HCT116 (cell line): ENCODE measurements around the gene EXOC4.

Source experiments
- CEBPB ChIP-seq: IDR thresholded peaks from 2 replicates; pipeline ENCODE4 v1.6.1; 2012; ENCODE audit warnings: low read depth
- EGR1 ChIP-seq: IDR thresholded peaks from 2 replicates; pipeline ENCODE4 v1.6.1; 2012; ENCODE audit warnings: low read depth
- ELF1 ChIP-seq: IDR thresholded peaks from 2 replicates; pipeline ENCODE4 v1.6.1; 2012; ENCODE audit warnings: low read depth, borderline replicate concordance
- EZH2 ChIP-seq: fragments of 200-600 bp; sonication (generic); IDR thresholded peaks from 2 replicates; pipeline ENCODE4 v1.6.1; 2017; ENCODE audit warnings: antibody characterized with exemption, mixed run types
- EZH2phosphoT487 ChIP-seq: fragments of 200-600 bp; IDR thresholded peaks from 2 replicates; pipeline ENCODE4 v1.6.1; 2018; ENCODE audit warnings: antibody characterized with exemption, borderline replicate concordance
- POLR2A ChIP-seq: IDR thresholded peaks from 2 replicates; pipeline ENCODE4 v1.7.0; 2011; ENCODE audit warnings: borderline replicate concordance; ENCODE audit not compliant: insufficient read depth, insufficient read length; ENCODE audit errors: extremely low read depth
- POLR2AphosphoS5 ChIP-seq: IDR thresholded peaks from 2 replicates; pipeline ENCODE4 v1.6.1; 2011; ENCODE audit warnings: mild to moderate bottlenecking, low read depth, low read length, moderate library complexity
- RAD21 ChIP-seq: IDR thresholded peaks from 2 replicates; pipeline ENCODE4 v1.6.1; 2012; ENCODE audit warnings: low read depth, mild to moderate bottlenecking
- SP1 ChIP-seq: IDR thresholded peaks from 2 replicates; pipeline ENCODE4 v1.6.1; 2012; ENCODE audit warnings: low read depth
- SRF ChIP-seq: IDR thresholded peaks from 2 replicates; pipeline ENCODE4 v1.6.1; 2012; ENCODE audit warnings: low read depth
- TCF7L2 ChIP-seq: IDR thresholded peaks from 2 replicates; pipeline ENCODE4 v1.7.0; 2011; ENCODE audit warnings: borderline replicate concordance, inconsistent platforms; ENCODE audit not compliant: insufficient read depth, insufficient read length; ENCODE audit errors: extremely low read depth
- TF ChIP-seq, protein P1 (sequence below), 3 experiments: fragments of 200-600 bp in 1 of 3; sonication (generic) in 1 of 3; IDR thresholded peaks in 2 of 3; conservative IDR thresholded peaks in 1 of 3; 2 replicates each; pipeline ENCODE4 v1.5.1; 2012 to 2017; ENCODE audit warnings: low read depth in 2 of 3, low read length in 2 of 3, antibody characterized with exemption in 1 of 3, borderline replicate concordance in 1 of 3, control low read depth in 1 of 3, mild to moderate bottlenecking in 1 of 3, mixed read lengths in 1 of 3, mixed run types in 1 of 3, moderate library complexity in 1 of 3; ENCODE audit not compliant: insufficient read depth in 1 of 3
- TF ChIP-seq, protein P2 (sequence below): IDR thresholded peaks from 2 replicates; pipeline ENCODE4 v1.6.1; 2012; ENCODE audit warnings: low read depth
- TF ChIP-seq, protein P3 (sequence below): IDR thresholded peaks from 2 replicates; pipeline ENCODE4 v1.6.1; 2012

DNA sequence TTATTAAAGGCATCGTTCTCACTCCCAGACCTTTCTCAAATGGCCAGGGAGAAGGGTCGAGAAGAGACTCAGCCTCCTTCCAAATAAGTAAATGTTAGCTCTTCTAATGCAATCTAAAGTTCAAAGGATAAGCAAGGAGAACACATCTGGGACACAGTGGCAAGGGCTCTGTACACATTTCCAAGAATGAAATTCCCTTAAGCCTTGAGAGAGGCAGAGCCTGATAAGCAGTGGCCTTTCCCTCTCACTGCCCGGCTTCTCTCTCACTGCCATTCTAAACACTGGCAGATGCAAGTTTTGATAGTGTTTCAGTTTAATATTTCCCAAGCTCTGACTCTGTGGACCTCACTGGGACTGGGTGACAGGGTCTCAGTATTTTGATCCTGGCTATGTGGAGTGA is 35.1 kb upstream of the EXOC4 start:
- TF ChIP-seq, protein P1, sequence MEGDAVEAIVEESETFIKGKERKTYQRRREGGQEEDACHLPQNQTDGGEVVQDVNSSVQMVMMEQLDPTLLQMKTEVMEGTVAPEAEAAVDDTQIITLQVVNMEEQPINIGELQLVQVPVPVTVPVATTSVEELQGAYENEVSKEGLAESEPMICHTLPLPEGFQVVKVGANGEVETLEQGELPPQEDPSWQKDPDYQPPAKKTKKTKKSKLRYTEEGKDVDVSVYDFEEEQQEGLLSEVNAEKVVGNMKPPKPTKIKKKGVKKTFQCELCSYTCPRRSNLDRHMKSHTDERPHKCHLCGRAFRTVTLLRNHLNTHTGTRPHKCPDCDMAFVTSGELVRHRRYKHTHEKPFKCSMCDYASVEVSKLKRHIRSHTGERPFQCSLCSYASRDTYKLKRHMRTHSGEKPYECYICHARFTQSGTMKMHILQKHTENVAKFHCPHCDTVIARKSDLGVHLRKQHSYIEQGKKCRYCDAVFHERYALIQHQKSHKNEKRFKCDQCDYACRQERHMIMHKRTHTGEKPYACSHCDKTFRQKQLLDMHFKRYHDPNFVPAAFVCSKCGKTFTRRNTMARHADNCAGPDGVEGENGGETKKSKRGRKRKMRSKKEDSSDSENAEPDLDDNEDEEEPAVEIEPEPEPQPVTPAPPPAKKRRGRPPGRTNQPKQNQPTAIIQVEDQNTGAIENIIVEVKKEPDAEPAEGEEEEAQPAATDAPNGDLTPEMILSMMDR (IDR thresholded peaks at IDR 0.05 in 2 of 3, conservative IDR thresholded peaks at IDR 0.05 in 1 of 3; ENCODE audit: borderline replicate concordance in 1 of 3, insufficient read depth in 1 of 3, low read depth in 2 of 3, low read length in 2 of 3), result no peak
- TF ChIP-seq EZH2, result no peak
- no peak for TF ChIP-seq EZH2phosphoT487
- TF ChIP-seq ELF1, result no peak
- TF ChIP-seq POLR2A, result no peak
- TF ChIP-seq, protein P2, sequence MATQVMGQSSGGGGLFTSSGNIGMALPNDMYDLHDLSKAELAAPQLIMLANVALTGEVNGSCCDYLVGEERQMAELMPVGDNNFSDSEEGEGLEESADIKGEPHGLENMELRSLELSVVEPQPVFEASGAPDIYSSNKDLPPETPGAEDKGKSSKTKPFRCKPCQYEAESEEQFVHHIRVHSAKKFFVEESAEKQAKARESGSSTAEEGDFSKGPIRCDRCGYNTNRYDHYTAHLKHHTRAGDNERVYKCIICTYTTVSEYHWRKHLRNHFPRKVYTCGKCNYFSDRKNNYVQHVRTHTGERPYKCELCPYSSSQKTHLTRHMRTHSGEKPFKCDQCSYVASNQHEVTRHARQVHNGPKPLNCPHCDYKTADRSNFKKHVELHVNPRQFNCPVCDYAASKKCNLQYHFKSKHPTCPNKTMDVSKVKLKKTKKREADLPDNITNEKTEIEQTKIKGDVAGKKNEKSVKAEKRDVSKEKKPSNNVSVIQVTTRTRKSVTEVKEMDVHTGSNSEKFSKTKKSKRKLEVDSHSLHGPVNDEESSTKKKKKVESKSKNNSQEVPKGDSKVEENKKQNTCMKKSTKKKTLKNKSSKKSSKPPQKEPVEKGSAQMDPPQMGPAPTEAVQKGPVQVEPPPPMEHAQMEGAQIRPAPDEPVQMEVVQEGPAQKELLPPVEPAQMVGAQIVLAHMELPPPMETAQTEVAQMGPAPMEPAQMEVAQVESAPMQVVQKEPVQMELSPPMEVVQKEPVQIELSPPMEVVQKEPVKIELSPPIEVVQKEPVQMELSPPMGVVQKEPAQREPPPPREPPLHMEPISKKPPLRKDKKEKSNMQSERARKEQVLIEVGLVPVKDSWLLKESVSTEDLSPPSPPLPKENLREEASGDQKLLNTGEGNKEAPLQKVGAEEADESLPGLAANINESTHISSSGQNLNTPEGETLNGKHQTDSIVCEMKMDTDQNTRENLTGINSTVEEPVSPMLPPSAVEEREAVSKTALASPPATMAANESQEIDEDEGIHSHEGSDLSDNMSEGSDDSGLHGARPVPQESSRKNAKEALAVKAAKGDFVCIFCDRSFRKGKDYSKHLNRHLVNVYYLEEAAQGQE, result no peak
- no peak for TF ChIP-seq SRF
- TF ChIP-seq, protein P3, sequence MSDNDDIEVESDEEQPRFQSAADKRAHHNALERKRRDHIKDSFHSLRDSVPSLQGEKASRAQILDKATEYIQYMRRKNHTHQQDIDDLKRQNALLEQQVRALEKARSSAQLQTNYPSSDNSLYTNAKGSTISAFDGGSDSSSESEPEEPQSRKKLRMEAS, result no peak
- no peak for TF ChIP-seq RAD21
- no peak for TF ChIP-seq EGR1
- TF ChIP-seq POLR2AphosphoS5, result no peak
- no peak for TF ChIP-seq SP1
- TF ChIP-seq CEBPB, result no peak
- TF ChIP-seq TCF7L2, result no peak
